ENCODE data around the gene REC114.

DNA sequence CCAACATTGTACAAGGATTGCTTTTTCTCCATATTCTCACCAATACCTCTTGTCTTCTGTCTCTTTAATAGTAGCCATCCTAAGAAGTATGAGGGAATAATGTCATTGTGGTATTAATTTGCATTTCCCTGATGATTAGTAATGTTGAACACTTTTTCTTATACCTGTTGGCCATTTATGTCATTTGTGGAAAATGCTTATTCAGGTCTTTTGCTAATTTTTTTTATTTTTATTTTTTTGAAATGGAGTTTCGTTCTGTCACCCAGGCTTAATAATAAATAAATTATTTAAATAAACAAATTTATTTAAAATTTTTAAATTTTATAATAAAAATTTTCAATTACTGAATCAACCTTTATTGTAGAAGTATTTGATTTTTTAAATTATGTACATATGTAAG lies 37.1 kb downstream of the REC114 start:
- TF ChIP-seq, protein P1, sequence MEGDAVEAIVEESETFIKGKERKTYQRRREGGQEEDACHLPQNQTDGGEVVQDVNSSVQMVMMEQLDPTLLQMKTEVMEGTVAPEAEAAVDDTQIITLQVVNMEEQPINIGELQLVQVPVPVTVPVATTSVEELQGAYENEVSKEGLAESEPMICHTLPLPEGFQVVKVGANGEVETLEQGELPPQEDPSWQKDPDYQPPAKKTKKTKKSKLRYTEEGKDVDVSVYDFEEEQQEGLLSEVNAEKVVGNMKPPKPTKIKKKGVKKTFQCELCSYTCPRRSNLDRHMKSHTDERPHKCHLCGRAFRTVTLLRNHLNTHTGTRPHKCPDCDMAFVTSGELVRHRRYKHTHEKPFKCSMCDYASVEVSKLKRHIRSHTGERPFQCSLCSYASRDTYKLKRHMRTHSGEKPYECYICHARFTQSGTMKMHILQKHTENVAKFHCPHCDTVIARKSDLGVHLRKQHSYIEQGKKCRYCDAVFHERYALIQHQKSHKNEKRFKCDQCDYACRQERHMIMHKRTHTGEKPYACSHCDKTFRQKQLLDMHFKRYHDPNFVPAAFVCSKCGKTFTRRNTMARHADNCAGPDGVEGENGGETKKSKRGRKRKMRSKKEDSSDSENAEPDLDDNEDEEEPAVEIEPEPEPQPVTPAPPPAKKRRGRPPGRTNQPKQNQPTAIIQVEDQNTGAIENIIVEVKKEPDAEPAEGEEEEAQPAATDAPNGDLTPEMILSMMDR (IDR thresholded peaks at IDR 0.05) = no peak
- TF ChIP-seq POLR2A (IDR thresholded peaks at IDR 0.05) = no peak
